ENCODE results near the gene AGAP3. TPM values are rescaled to one million over a fixed set of nuclear protein-coding genes. Genes with fewer than 3 reads are reported as not detected.

AGAP3 gene
- total and polyA plus RNA-seq, 2 of the 4 experiments (the other 2 are of a cell fraction), result 35.3 to 93.9 TPM

GRCh38 chr7:151053751-151054150 is 32.5 kb upstream of the AGAP3 start:
- POLR2A ChIA-PET (ENCODE audit: unreplicated experiment), result no interaction called here
- Histone ChIP-seq H3K18ac (ENCODE audit: low read depth, low read length) (no peak overlapping the region), H3K9me1 (ENCODE audit: insufficient read depth, low read length) (peaks cover 7% of the 10 kb centered on the region; the same call in 1 of the 2 replicates), H3K79me1 (ENCODE audit: low read depth in 1 of 2, low read length in 2 of 2) (peaks cover 8 to 21% of the 10 kb centered on the region in 2 experiments), H3K9me3 (ENCODE audit: control insufficient read depth, insufficient read depth, low read length) (no peaks in the 10 kb centered on the region), H4K20me1 (ENCODE audit: insufficient read depth, low read length) (peaks cover 5% of the 10 kb centered on the region; the same call in 1 of the 2 replicates), H3K27me3 (ENCODE audit: control insufficient read depth, insufficient read depth, low read length) (no peaks in the 10 kb centered on the region; the same call in 1 of the 2 replicates), H3K36me3 (ENCODE audit: control insufficient read depth, insufficient read depth, low read length) (no peaks in the 10 kb centered on the region), H3K4me1 (ENCODE audit: control insufficient read depth, insufficient read depth, low read length) (peaks cover 11% of the 10 kb centered on the region), H2AFZ (replicated peaks; ENCODE audit: low read length, poor library complexity) (no peak overlapping the region), H2AK9ac (replicated peaks; ENCODE audit: low read depth, low read length, poor library complexity) (no peak overlapping the region), H3K9ac (ENCODE audit: low read depth, low read length) (no peak overlapping the region), H2BK120ac (ENCODE audit: low read depth, low read length) (no peak overlapping the region), H3K4me3 (ENCODE audit: insufficient read depth, low read depth, low read length) (no peak overlapping the region), H2AK5ac (ENCODE audit: low read depth, low read length) (no peak overlapping the region), H3K56ac (ENCODE audit: extremely low read depth, insufficient read depth, low read length) (no peak overlapping the region), H3K23ac (ENCODE audit: low read depth, low read length) (no peak overlapping the region), H4K91ac (ENCODE audit: insufficient read depth, low read depth, low read length) (no peak overlapping the region), H3K4ac (ENCODE audit: low read depth, low read length) (no peak overlapping the region), H3K27ac (ENCODE audit: insufficient read depth, low read length) (no peak overlapping the region), H3K4me2 (ENCODE audit: low read depth, low read length) (no peak overlapping the region), H2BK15ac (ENCODE audit: low read depth, low read length) (no peak overlapping the region), H3K14ac (replicated peaks; ENCODE audit: low read depth, low read length) (no peak overlapping the region), H4K8ac (ENCODE audit: low read depth in 2 of 2, low read length in 2 of 2) (no peak overlapping the region), H2BK20ac (ENCODE audit: low read depth, low read length) (no peak overlapping the region), H4K5ac (ENCODE audit: low read depth, low read length) (no peak overlapping the region), H2BK5ac (ENCODE audit: low read depth, low read length, poor library complexity, severe bottlenecking) (no peak overlapping the region)
- WGBS, 2 experiments (ENCODE audit: extremely low coverage in 2 of 2, insufficient read length in 1 of 2), result no CpG with 5 or more reads among the region's 8 CpGs
- no peak for ATAC-seq (ENCODE audit: low read depth)
- intact Hi-C loops (cut with micrococcal nuclease) (no loop called here), dilution Hi-C loops (cut with HindIII; ENCODE audit: low sequenced_read_pairs, unreplicated experiment) (no loop called here), in situ Hi-C loops (cut with MboI; ENCODE audit: low sequenced_read_pairs) (no loop called here)
- no peak for TF ChIP-seq BHLHE40 (IDR thresholded peaks at IDR 0.05; ENCODE audit: low read depth, low read length)
- no TSS peak for BruUV-seq (replicated peaks)
- CTCF ChIA-PET, result interaction anchor here (0.6 kb wide), 1 partner anchor 368 kb away, joined by 5 read pairs; no protein-coding TSS in a partner anchor
- DNase-seq, result no peak
